PFSK-1 (cell line): ENCODE measurements around the gene TMTC2.

Experiments used
- FOXP2 ChIP-seq: optimal IDR thresholded peaks from 2 replicates; pipeline ENCODE3; 2011; ENCODE audit warnings: borderline replicate concordance, control low read depth, inconsistent platforms; ENCODE audit not compliant: insufficient read depth; ENCODE audit errors: extremely low read length, extremely low read depth
- POLR2AphosphoS5 ChIP-seq: IDR thresholded peaks from 2 replicates; pipeline ENCODE4 v1.6.1; 2012; ENCODE audit warnings: low read depth, mild to moderate bottlenecking, control low read depth, low read length, moderate library complexity
- SIN3A ChIP-seq: IDR thresholded peaks from 2 replicates; pipeline ENCODE4 v1.6.1; 2012; ENCODE audit warnings: mild to moderate bottlenecking, low read length, moderate library complexity, borderline replicate concordance; ENCODE audit not compliant: insufficient read depth
- TAF1 ChIP-seq: IDR thresholded peaks from 2 replicates; pipeline ENCODE4 v1.6.1; 2012; ENCODE audit warnings: low read length, control low read depth, borderline replicate concordance; ENCODE audit not compliant: insufficient read depth
- TF ChIP-seq, protein P1 (sequence below), 2 experiments: IDR thresholded peaks; 2 replicates each; pipeline versions ENCODE4 v1.6.1 to v1.8.0; 2011 to 2012; ENCODE audit warnings: low read depth in 2 of 2, low read length in 2 of 2, control low read depth in 1 of 2, inconsistent platforms in 1 of 2, mild to moderate bottlenecking in 1 of 2, moderate library complexity in 1 of 2; ENCODE audit not compliant: insufficient read depth in 1 of 2

TMTC2 gene

DNA sequence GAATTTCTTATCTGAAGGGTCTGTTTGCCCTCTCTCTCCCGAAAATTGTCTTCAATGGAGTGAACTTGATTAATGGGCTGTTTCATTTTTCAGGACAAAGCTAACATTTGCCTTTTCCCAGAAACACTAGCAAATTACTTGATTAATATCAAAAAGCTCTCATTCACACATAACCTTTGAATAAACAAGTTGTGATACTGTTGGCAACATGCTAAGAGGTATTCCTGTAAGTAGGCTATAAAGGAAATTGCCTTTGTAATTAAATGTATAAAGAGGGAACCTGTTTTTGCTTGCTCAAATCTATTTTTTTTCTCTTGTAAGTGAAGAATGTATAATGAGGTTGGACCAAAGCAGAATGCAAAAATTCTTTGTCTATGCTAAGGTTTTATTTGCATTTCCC lies 457.2 kb downstream of the TMTC2 start:
- TF ChIP-seq, protein P1, sequence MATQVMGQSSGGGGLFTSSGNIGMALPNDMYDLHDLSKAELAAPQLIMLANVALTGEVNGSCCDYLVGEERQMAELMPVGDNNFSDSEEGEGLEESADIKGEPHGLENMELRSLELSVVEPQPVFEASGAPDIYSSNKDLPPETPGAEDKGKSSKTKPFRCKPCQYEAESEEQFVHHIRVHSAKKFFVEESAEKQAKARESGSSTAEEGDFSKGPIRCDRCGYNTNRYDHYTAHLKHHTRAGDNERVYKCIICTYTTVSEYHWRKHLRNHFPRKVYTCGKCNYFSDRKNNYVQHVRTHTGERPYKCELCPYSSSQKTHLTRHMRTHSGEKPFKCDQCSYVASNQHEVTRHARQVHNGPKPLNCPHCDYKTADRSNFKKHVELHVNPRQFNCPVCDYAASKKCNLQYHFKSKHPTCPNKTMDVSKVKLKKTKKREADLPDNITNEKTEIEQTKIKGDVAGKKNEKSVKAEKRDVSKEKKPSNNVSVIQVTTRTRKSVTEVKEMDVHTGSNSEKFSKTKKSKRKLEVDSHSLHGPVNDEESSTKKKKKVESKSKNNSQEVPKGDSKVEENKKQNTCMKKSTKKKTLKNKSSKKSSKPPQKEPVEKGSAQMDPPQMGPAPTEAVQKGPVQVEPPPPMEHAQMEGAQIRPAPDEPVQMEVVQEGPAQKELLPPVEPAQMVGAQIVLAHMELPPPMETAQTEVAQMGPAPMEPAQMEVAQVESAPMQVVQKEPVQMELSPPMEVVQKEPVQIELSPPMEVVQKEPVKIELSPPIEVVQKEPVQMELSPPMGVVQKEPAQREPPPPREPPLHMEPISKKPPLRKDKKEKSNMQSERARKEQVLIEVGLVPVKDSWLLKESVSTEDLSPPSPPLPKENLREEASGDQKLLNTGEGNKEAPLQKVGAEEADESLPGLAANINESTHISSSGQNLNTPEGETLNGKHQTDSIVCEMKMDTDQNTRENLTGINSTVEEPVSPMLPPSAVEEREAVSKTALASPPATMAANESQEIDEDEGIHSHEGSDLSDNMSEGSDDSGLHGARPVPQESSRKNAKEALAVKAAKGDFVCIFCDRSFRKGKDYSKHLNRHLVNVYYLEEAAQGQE (IDR thresholded peaks at IDR 0.05; ENCODE audit: insufficient read depth in 1 of 2, low read depth in 2 of 2, low read length in 2 of 2), result no peak
- TF ChIP-seq POLR2AphosphoS5 (no peak), FOXP2 (no peak), SIN3A (no peak), TAF1 (no peak)

DNA sequence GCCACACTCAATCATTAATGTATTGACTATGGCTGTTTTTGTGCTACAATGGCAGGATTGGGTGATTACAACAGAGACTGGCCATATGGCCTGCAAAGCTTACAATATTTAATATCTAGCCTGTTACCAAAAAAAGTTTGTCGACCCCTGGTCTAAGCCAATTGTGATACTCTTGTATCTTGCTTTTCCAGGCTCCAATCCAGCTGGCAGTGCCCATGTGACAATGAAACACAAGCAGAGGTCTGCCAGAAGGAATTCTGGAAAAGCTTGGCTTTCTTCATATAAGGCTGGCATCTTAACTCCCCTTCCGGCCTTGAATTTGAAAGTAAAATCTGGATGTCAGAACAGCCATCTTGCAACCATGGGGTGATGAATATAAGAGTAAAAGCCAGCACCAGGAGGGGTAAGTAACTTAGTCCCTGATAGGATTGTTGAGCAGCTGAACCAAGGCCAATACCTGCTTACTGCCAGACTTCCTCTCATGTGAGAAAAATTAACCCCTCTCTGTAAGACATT lies 458.7 kb downstream of the TMTC2 start:
- no peak for TF ChIP-seq SIN3A
- no peak for TF ChIP-seq POLR2AphosphoS5
- TF ChIP-seq TAF1, result no peak
- TF ChIP-seq FOXP2, result no peak
- TF ChIP-seq, protein P1 (IDR thresholded peaks at IDR 0.05; ENCODE audit: insufficient read depth in 1 of 2, low read depth in 2 of 2, low read length in 2 of 2), result no peak

DNA sequence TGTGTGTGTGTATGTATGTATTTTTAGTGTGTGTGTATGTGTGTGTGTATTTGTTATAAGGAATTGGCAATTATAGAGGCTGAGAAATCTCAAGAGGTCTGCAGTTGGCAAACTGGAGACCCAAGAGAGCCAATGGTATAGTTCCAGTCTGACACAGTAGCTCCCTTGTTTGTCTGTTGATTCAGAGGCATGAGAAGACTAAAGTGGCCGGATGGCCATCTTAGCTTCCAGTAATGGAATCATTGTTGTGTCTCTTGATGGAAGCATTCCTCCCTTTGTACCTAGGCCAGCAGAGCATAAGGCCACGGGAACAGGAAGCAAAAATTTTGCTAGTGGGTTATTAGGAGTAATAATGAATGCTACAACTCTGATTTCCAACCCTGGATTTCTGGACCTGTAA lies 460.6 kb downstream of the TMTC2 start:
- TF ChIP-seq TAF1 (no peak), POLR2AphosphoS5 (no peak), SIN3A (no peak), FOXP2 (no peak)
- TF ChIP-seq, protein P1 (IDR thresholded peaks at IDR 0.05; ENCODE audit: insufficient read depth in 1 of 2, low read depth in 2 of 2, low read length in 2 of 2), result no peak

DNA sequence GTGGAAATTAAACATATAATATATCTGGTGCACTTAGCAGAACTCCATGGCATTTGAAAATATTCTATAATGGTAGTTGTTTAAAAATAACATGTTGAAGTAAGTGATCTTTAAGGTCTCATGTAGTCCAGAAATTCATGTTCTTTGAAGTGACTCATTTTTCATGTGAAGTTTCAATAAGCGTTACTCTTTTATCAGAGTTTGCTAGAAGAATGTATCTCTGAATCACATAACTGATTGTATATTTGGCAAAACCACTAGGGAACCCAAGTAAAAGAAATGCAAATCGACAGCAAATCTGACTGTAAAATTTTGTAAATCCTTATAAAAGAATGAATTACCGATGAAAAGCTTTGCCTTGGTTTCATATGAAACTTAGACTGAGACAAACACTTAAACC lies 463.3 kb downstream of the TMTC2 start:
- TF ChIP-seq SIN3A, result no peak
- TF ChIP-seq FOXP2, result no peak
- TF ChIP-seq, protein P1 (IDR thresholded peaks at IDR 0.05; ENCODE audit: insufficient read depth in 1 of 2, low read depth in 2 of 2, low read length in 2 of 2), result no peak
- no peak for TF ChIP-seq TAF1
- TF ChIP-seq POLR2AphosphoS5, result no peak
